ENCODE measurements around the gene UQCC5.
A peak's percentile ranks its signal among the peaks of the same experiment; 100 is the strongest.

The UQCC5 gene

GRCh38 chr3:52504977-52505376 is 31.4 kb upstream of the UQCC5 start:
- DNase-seq (ENCODE audit: low read depth) = no peak

- no peak for DNase-seq (ENCODE audit: low read depth)
Observed at GRCh38 chr3:52506266-52506966, 30.0 kb upstream of the UQCC5 start.

- peak; percentile 31 for DNase-seq (ENCODE audit: low read depth)
Observed at GRCh38 chr3:52507359-52507758, 29.0 kb upstream of the UQCC5 start.

GRCh38 chr3:52509753-52510328 is 26.6 kb upstream of the UQCC5 start:
- DNase-seq (ENCODE audit: low read depth) = no peak

GRCh38 chr3:52511509-52511908 is 24.9 kb upstream of the UQCC5 start:
- no peak for DNase-seq (ENCODE audit: low read depth)

GRCh38 chr3:52512105-52512504 is 24.3 kb upstream of the UQCC5 start:
- no peak for DNase-seq (ENCODE audit: low read depth)

- no peak for DNase-seq (ENCODE audit: low read depth)
Observed at GRCh38 chr3:52512727-52513126, 23.7 kb upstream of the UQCC5 start.

GRCh38 chr3:52513281-52513680 is 23.1 kb upstream of the UQCC5 start:
- DNase-seq (ENCODE audit: low read depth) = no peak

- DNase-seq (ENCODE audit: low read depth) = no peak
Observed at GRCh38 chr3:52514576-52514975, 21.8 kb upstream of the UQCC5 start.

- DNase-seq (ENCODE audit: low read depth) = no peak
Observed at GRCh38 chr3:52515192-52515591, 21.2 kb upstream of the UQCC5 start.

- no peak for DNase-seq (ENCODE audit: low read depth)
Observed at GRCh38 chr3:52516509-52517195, 19.8 kb upstream of the UQCC5 start.

GRCh38 chr3:52517796-52518722 is 18.3 kb upstream of the UQCC5 start:
- no peak for DNase-seq (ENCODE audit: low read depth)

GRCh38 chr3:52518723-52519444 is 17.5 kb upstream of the UQCC5 start:
- DNase-seq (ENCODE audit: low read depth) = no peak

GRCh38 chr3:52519445-52520140 is 16.8 kb upstream of the UQCC5 start:
- DNase-seq (ENCODE audit: low read depth) = no peak

GRCh38 chr3:52520141-52520667 is 16.2 kb upstream of the UQCC5 start:
- no peak for DNase-seq (ENCODE audit: low read depth)

- no peak for DNase-seq (ENCODE audit: low read depth)
Observed at GRCh38 chr3:52520716-52521487, 15.5 kb upstream of the UQCC5 start.

GRCh38 chr3:52521488-52521824 is 14.9 kb upstream of the UQCC5 start:
- DNase-seq (ENCODE audit: low read depth) = no peak

- DNase-seq (ENCODE audit: low read depth) = no peak
Observed at GRCh38 chr3:52521881-52522650, 14.3 kb upstream of the UQCC5 start.

GRCh38 chr3:52522651-52523251 is 13.7 kb upstream of the UQCC5 start:
- DNase-seq (ENCODE audit: low read depth) = no peak
